Astrocyte of the hippocampus (primary cell): ENCODE data around the gene RLF.
"Not testable (repeated sequence)": the region's sequence is repeated elsewhere in the genome, so short reads cannot be mapped to it uniquely, and the experiment has no call there.

Experiments
- DNase-seq: peaks from one replicate; pipeline ENCODE4 v3.0.0; 2011; ENCODE audit warnings: low read depth, low spot score

Gene RLF

GRCh38 chr1:40162753-40163441 lies 1.7 kb downstream of the RLF start:
- peak; percentile 32 for DNase-seq

- DNase-seq, result no peak
Measured at GRCh38 chr1:40167317-40167716, 6.1 kb downstream of the RLF start.

GRCh38 chr1:40171036-40171435 lies 9.8 kb downstream of the RLF start:
- no peak for DNase-seq

- DNase-seq, result peak; percentile 3
Measured at GRCh38 chr1:40174788-40175187, 13.6 kb downstream of the RLF start.

GRCh38 chr1:40176989-40177388 lies 15.8 kb downstream of the RLF start:
- DNase-seq, result not testable (repeated sequence)

- no peak for DNase-seq
Measured at GRCh38 chr1:40178200-40178599, 17.0 kb downstream of the RLF start.

GRCh38 chr1:40179496-40180089 lies 18.4 kb downstream of the RLF start:
- no peak for DNase-seq

GRCh38 chr1:40183055-40183710 lies 22.0 kb downstream of the RLF start:
- DNase-seq, result peak; percentile 35

- DNase-seq, result no peak
Measured at GRCh38 chr1:40184193-40184592, 23.0 kb downstream of the RLF start.

GRCh38 chr1:40185951-40186864 lies 25.0 kb downstream of the RLF start:
- DNase-seq, result peak; percentile 80

- DNase-seq, result no peak
Measured at GRCh38 chr1:40187399-40187798, 26.2 kb downstream of the RLF start.

GRCh38 chr1:40194639-40195038 lies 33.5 kb downstream of the RLF start:
- not testable (repeated sequence) for DNase-seq

- no peak for DNase-seq
Measured at GRCh38 chr1:40197656-40198055, 36.5 kb downstream of the RLF start.

- no peak for DNase-seq
Measured at GRCh38 chr1:40199126-40199525, 37.9 kb downstream of the RLF start.

- DNase-seq, result no peak
Measured at GRCh38 chr1:40204856-40205255, 43.7 kb downstream of the RLF start.

GRCh38 chr1:40210511-40211204 lies 49.5 kb downstream of the RLF start:
- no peak for DNase-seq

GRCh38 chr1:40218333-40218732 lies 57.1 kb downstream of the RLF start:
- no peak for DNase-seq

GRCh38 chr1:40221471-40221905 lies 60.3 kb downstream of the RLF start:
- DNase-seq, result not testable (repeated sequence)

GRCh38 chr1:40221977-40222772 lies 61.0 kb downstream of the RLF start:
- DNase-seq, result no peak

- no peak for DNase-seq
Measured at GRCh38 chr1:40224040-40224439, 62.9 kb downstream of the RLF start.
